K562 (cell line): ENCODE data around the gene OTULINL.

Experiments used
- BRCA1 ChIP-seq, 2 experiments: fragments of 450-650 bp in 1 of 2; sonication (generic) in 1 of 2; formaldehyde crosslinking in 1 of 2; IDR thresholded peaks; 2 replicates each; pipeline versions ENCODE4 v1.5.0 to v1.6.1; 2017 to 2020; ENCODE audit warnings: mild to moderate bottlenecking in 1 of 2, missing genetic modification reagents in 1 of 2
- CTCF ChIP-seq, 3 experiments: IDR thresholded peaks in 2 of 3; conservative IDR thresholded peaks in 1 of 3; 2 replicates each; pipeline ENCODE4 v1.5.1; 2011 to 2012; ENCODE audit warnings: low read length in 3 of 3, mild to moderate bottlenecking in 3 of 3, control low read depth in 2 of 3, improper control_type of control experiment in 1 of 3, inconsistent platforms in 1 of 3, low read depth in 1 of 3, mixed read lengths in 1 of 3, moderate library complexity in 1 of 3; ENCODE audit not compliant: insufficient read depth in 2 of 3
- GTF2F1 ChIP-seq: IDR thresholded peaks from 2 replicates; pipeline ENCODE4 v1.6.1; 2011; ENCODE audit warnings: low read depth, low read length, improper control_type of control experiment
- HMGXB4 ChIP-seq: sonication (generic); formaldehyde crosslinking; IDR thresholded peaks from 2 replicates; pipeline ENCODE4 v1.8.1; 2023; ENCODE audit warnings: mild to moderate bottlenecking, missing genetic modification reagents
- POLR2AphosphoS5 ChIP-seq: IDR thresholded peaks from 2 replicates; pipeline ENCODE4 v1.6.1; 2011; ENCODE audit warnings: mild to moderate bottlenecking, low read depth, low read length, moderate library complexity; ENCODE audit not compliant: control insufficient read depth, insufficient read depth
- SNRNP70 ChIP-seq: fragments of 200-400 bp; formaldehyde crosslinking; optimal IDR thresholded peaks from 2 replicates; pipeline ENCODE3; 2017; ENCODE audit warnings: low read depth, low read length

- TF ChIP-seq BRCA1 (IDR thresholded peaks at IDR 0.05): no peak
- no peak for TF ChIP-seq BRCA1 (CRISPR knock-in tag; IDR thresholded peaks at IDR 0.05)
- no peak for TF ChIP-seq CTCF (IDR thresholded peaks at IDR 0.05 in 2 of 3, conservative IDR thresholded peaks at IDR 0.05 in 1 of 3; ENCODE audit: insufficient read depth in 2 of 3, low read depth in 1 of 3, low read length in 3 of 3)
- TF ChIP-seq POLR2AphosphoS5: no peak
- no peak for TF ChIP-seq HMGXB4
- TF ChIP-seq SNRNP70: no peak
- TF ChIP-seq GTF2F1: no peak
Observed at GRCh38 chr5:14571901-14572300, 9.7 kb upstream of the OTULINL start.
